Stomach (tissue), 9 donors: Measurements from ENCODE around the gene ZNF423. TPM values are rescaled to one million over a fixed set of nuclear protein-coding genes. Genes with fewer than 3 reads are reported as not detected.

Experiments used
- DNase-seq, 2 donors: peaks; one replicate each; pipeline versions ENCODE4 v3.0.0 to v3.0.0-alpha.2; 2013 to 2019
- H3K27ac ChIP-seq, 5 donors: fragments of 200-600 bp in 4 of 5; sonication (generic) in 4 of 5; one replicate each; pipeline ENCODE4 v1.5.1; 2013 to 2019; ENCODE audit warnings: mild to moderate bottlenecking in 1 of 5, moderate library complexity in 1 of 5
- H3K27me3 ChIP-seq, 3 donors: fragments of 200-600 bp; sonication (generic); one replicate each; pipeline ENCODE4 v1.5.1; 2017 to 2019; ENCODE audit warnings: mixed run types in 1 of 3
- H3K36me3 ChIP-seq, 4 donors: fragments of 200-600 bp; sonication (generic); 1 replicate in 3 of 4; 2 replicates in 1 of 4; pipeline ENCODE4 v1.5.1; 2016 to 2019
- H3K4me1 ChIP-seq, 4 donors: fragments of 200-600 bp; sonication (generic); one replicate each; pipeline ENCODE4 v1.5.1; 2016 to 2019
- H3K4me3 ChIP-seq, 4 donors: fragments of 200-600 bp; sonication (generic) in 3 of 4; one replicate each; pipeline ENCODE4 v1.5.1; 2016 to 2019; ENCODE audit warnings: mild to moderate bottlenecking in 1 of 4
- H3K9me3 ChIP-seq, 4 donors: fragments of 200-600 bp; sonication (generic); one replicate each; pipeline ENCODE4 v1.5.1; 2016 to 2019
- CTCF ChIP-seq, 7 experiments: fragments of 450-650 bp in 4 of 7; fragments of 200-600 bp in 3 of 7; sonication (generic) in 3 of 7; IDR thresholded peaks; one replicate each; pipeline ENCODE4 v1.5.1; 2016 to 2019; ENCODE audit warnings: antibody characterized with exemption in 7 of 7, control low read depth in 2 of 7, mild to moderate bottlenecking in 1 of 7
- EP300 ChIP-seq: sonication (generic); formaldehyde crosslinking; IDR thresholded peaks from one replicate; pipeline ENCODE4 v1.6.1; 2017; ENCODE audit warnings: antibody characterized with exemption
- POLR2A ChIP-seq, 4 donors: fragments of 450-650 bp; IDR thresholded peaks; one replicate each; pipeline ENCODE4 v1.6.1; 2016; ENCODE audit warnings: antibody characterized with exemption in 4 of 4, control low read depth in 2 of 4, mild to moderate bottlenecking in 1 of 4, moderate library complexity in 1 of 4
- POLR2AphosphoS5 ChIP-seq, 3 donors: sonication (generic); formaldehyde crosslinking; IDR thresholded peaks; one replicate each; pipeline ENCODE4 v1.6.1; 2016; ENCODE audit warnings: antibody characterized with exemption in 3 of 3
- WGBS, 5 donors: extraction: QIAGEN DNeasy Blood & Tissue Kit in 3 of 5; methylation state at CpG; one replicate each; pipeline versions ENCODE4 v1.1.5 to v1.1.7; 2013 to 2018; 5-methylcytosine and 5-hydroxymethylcytosine counted together
- intact Hi-C: fragments of 100-400 bp; cut with DNase I; formaldehyde crosslinking; loops from one replicate; pipeline ENCODE4 v1.15.1; 2023; ENCODE audit warnings: low total_unique reads
- polyA plus RNA-seq, 3 donors: library from polyadenylated mRNA; stranded (reverse); fragments of 200-250 nt; gene quantifications; one replicate each; pipeline ENCODE4 v1.2.3, GENCODE V29; 2013
- total RNA-seq, 5 donors: library from RNA; depleted of rRNA; stranded (reverse); fragments of >200 nt; gene quantifications; one replicate each; pipeline versions ENCODE4 v1.1.0 to v1.2.3, GENCODE V29; 2014 to 2016
- donor health status: healthy with polysubstance abuse.
- donor health status: Bipolar disorder and iron deficiency.
- donor health status: healthy.

The ZNF423 gene
- total and polyA plus RNA-seq, 8 donors = 0.29 to 3.5 (median 1.0) TPM

- 90 to 93% (median 91%) methylated on average over 13 of the region's 13 CpGs for whole genome bisulfite sequencing, 5 donors
- Histone ChIP-seq H3K27me3 (no peaks in the 10 kb centered on the region), H3K4me3 (no peak overlapping the region), H3K4me1 (no peaks in the 10 kb centered on the region), H3K9me3 (no peaks in the 10 kb centered on the region), H3K36me3 (no peaks in the 10 kb centered on the region), H3K27ac (no peak overlapping the region)
- no peak for DNase-seq
- intact Hi-C loops = no loop called here
- no peak for TF ChIP-seq POLR2A (IDR thresholded peaks at IDR 0.05)
- TF ChIP-seq EP300 = no peak
- no peak for TF ChIP-seq POLR2AphosphoS5 (IDR thresholded peaks at IDR 0.05)
- no peak for TF ChIP-seq CTCF (IDR thresholded peaks at IDR 0.05)
Measured at GRCh38 chr16:49502136-49502881, 353.6 kb downstream of the ZNF423 start.

- TF ChIP-seq POLR2AphosphoS5 (IDR thresholded peaks at IDR 0.05) (no peak), POLR2A (IDR thresholded peaks at IDR 0.05) (no peak), CTCF (IDR thresholded peaks at IDR 0.05) (no peak), EP300 (no peak)
- intact Hi-C loops = loop anchor here (10.0 kb wide), 1 partner anchor 95 kb away; no protein-coding TSS in a partner anchor
- Histone ChIP-seq H3K4me3 (no peak overlapping the region), H3K27me3 (no peaks in the 10 kb centered on the region), H3K36me3 (no peaks in the 10 kb centered on the region), H3K9me3 (no peaks in the 10 kb centered on the region), H3K4me1 (no peaks in the 10 kb centered on the region), H3K27ac (no peak overlapping the region)
- 82 to 86% (median 83%) methylated on average over 7 of the region's 7 CpGs for WGBS, 5 donors
- DNase-seq = no peak
Measured at GRCh38 chr16:49499869-49500610, 355.9 kb downstream of the ZNF423 start.

- Histone ChIP-seq H3K36me3 (no peaks in the 10 kb centered on the region), H3K27me3 (no peaks in the 10 kb centered on the region), H3K4me1 (no peaks in the 10 kb centered on the region), H3K27ac (no peak overlapping the region), H3K4me3 (no peak overlapping the region), H3K9me3 (no peaks in the 10 kb centered on the region)
- DNase-seq = no peak
- 83 to 89% (median 88%) methylated on average over 10 of the region's 10 CpGs for WGBS, 5 donors
- TF ChIP-seq CTCF (IDR thresholded peaks at IDR 0.05) (no peak), EP300 (no peak), POLR2AphosphoS5 (IDR thresholded peaks at IDR 0.05) (no peak), POLR2A (IDR thresholded peaks at IDR 0.05) (no peak)
- intact Hi-C loops = loop anchor here (10.0 kb wide), 1 partner anchor 95 kb away; no protein-coding TSS in a partner anchor
Measured at GRCh38 chr16:49499414-49499785, 356.5 kb downstream of the ZNF423 start.

- H3K4me1 ChIP-seq = no peaks in the 10 kb centered on the region
- intact Hi-C loops = loop anchor here (10.0 kb wide), 1 partner anchor 96 kb away; no protein-coding TSS in a partner anchor
- WGBS, 5 donors = 62 to 83% (median 77%) methylated on average over 11 to 20 of the region's 20 CpGs
- H3K27me3 ChIP-seq = no peaks in the 10 kb centered on the region
- no peaks in the 10 kb centered on the region for H3K9me3 ChIP-seq
- no peak overlapping the region for H3K4me3 ChIP-seq
- no peak overlapping the region for H3K27ac ChIP-seq
- no peaks in the 10 kb centered on the region for H3K36me3 ChIP-seq
- DNase-seq = peak in 1 of 2 donors; percentile 1
- TF ChIP-seq EP300 = no peak
- TF ChIP-seq CTCF (IDR thresholded peaks at IDR 0.05) = no peak
- no peak for TF ChIP-seq POLR2A (IDR thresholded peaks at IDR 0.05)
- no peak for TF ChIP-seq POLR2AphosphoS5 (IDR thresholded peaks at IDR 0.05)
Measured at GRCh38 chr16:49498666-49499413, 357.1 kb downstream of the ZNF423 start.
